HL-60 (cell line): ENCODE measurements around the gene KRTAP22-2.

Source experiments
- GABPA ChIP-seq: IDR thresholded peaks from 2 replicates; pipeline ENCODE4 v1.6.1; 2012; ENCODE audit warnings: low read depth
- POLR2AphosphoS5 ChIP-seq: IDR thresholded peaks from 2 replicates; pipeline ENCODE4 v1.6.1; 2012; ENCODE audit warnings: low read depth
- REST ChIP-seq: IDR thresholded peaks from 2 replicates; pipeline ENCODE4 v1.6.1; 2012; ENCODE audit warnings: low read depth; ENCODE audit not compliant: insufficient replicate concordance
- SPI1 ChIP-seq: IDR thresholded peaks from 2 replicates; pipeline ENCODE4 v1.6.1; 2012; ENCODE audit warnings: low read depth, mild to moderate bottlenecking, borderline replicate concordance
- TF ChIP-seq, protein P1 (sequence below): IDR thresholded peaks from one replicate; pipeline ENCODE4 v1.5.1; 2011; ENCODE audit warnings: low read length, control low read depth, inconsistent platforms; ENCODE audit not compliant: insufficient read depth

- TF ChIP-seq, protein P1, sequence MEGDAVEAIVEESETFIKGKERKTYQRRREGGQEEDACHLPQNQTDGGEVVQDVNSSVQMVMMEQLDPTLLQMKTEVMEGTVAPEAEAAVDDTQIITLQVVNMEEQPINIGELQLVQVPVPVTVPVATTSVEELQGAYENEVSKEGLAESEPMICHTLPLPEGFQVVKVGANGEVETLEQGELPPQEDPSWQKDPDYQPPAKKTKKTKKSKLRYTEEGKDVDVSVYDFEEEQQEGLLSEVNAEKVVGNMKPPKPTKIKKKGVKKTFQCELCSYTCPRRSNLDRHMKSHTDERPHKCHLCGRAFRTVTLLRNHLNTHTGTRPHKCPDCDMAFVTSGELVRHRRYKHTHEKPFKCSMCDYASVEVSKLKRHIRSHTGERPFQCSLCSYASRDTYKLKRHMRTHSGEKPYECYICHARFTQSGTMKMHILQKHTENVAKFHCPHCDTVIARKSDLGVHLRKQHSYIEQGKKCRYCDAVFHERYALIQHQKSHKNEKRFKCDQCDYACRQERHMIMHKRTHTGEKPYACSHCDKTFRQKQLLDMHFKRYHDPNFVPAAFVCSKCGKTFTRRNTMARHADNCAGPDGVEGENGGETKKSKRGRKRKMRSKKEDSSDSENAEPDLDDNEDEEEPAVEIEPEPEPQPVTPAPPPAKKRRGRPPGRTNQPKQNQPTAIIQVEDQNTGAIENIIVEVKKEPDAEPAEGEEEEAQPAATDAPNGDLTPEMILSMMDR = no peak
- no peak for TF ChIP-seq POLR2AphosphoS5
- no peak for TF ChIP-seq REST
- TF ChIP-seq GABPA = no peak
- no peak for TF ChIP-seq SPI1
Observed at GRCh38 chr21:30605968-30606367, 15.8 kb upstream of the KRTAP22-2 start.
